Lower leg skin (tissue), 3 donors: ENCODE measurements around the gene PRPF6.

Source experiments
- POLR2A ChIP-seq, 2 donors: fragments of 450-650 bp; IDR thresholded peaks; one replicate each; pipeline ENCODE4 v1.6.1; 2016 to 2017; ENCODE audit warnings: antibody characterized with exemption in 2 of 2, mild to moderate bottlenecking in 1 of 2, moderate library complexity in 1 of 2
- TF ChIP-seq, protein P1 (sequence below), 3 donors: fragments of 450-650 bp; IDR thresholded peaks; one replicate each; pipeline ENCODE4 v1.5.1; 2016; ENCODE audit warnings: antibody characterized with exemption in 3 of 3, mild to moderate bottlenecking in 3 of 3, moderate library complexity in 2 of 3

DNA sequence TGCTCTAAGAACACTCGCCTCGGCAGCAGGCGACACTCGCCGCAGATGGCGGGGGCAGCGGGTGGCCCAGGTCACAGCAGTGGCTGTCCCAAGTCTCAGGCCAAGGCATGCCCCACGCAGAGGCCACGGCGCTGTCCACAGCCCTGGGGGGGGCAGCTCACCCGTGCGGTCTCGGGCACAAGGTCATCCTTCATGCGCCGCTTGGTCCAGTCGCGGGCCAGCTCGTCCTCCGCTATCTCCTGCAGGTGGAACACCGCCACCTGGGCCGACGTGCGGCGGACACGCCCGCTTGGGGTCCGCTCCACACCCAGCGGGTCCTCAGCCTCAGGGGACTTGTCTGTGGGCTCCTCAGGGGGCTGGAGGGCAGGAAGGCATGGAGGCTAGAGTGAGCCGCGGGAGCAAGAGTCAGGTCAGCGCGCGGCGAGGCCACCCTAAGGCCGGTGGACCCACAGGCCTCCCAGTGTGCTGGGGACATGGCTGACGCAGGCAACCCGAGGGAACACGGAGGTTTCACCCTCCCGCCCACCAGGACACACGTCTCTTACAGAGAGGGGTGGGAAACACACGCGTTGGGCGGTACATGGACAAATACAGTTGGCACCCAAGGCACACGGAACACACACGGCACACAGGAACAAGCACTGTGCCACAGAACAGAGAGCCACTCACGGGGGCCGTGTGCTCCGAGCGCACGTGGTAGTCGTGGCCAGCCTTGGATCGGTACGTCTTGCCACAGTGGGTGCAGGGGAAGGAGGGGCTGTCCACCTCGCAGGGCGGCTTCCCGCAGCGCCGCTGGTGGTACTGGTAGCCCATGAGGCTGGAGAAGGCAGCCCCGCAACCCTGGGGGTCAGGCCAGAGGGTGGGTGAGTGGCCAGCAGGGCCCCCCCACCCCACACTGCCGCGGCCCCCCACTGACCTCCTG is 18.2 kb upstream of the PRPF6 start:
- TF ChIP-seq, protein P1, sequence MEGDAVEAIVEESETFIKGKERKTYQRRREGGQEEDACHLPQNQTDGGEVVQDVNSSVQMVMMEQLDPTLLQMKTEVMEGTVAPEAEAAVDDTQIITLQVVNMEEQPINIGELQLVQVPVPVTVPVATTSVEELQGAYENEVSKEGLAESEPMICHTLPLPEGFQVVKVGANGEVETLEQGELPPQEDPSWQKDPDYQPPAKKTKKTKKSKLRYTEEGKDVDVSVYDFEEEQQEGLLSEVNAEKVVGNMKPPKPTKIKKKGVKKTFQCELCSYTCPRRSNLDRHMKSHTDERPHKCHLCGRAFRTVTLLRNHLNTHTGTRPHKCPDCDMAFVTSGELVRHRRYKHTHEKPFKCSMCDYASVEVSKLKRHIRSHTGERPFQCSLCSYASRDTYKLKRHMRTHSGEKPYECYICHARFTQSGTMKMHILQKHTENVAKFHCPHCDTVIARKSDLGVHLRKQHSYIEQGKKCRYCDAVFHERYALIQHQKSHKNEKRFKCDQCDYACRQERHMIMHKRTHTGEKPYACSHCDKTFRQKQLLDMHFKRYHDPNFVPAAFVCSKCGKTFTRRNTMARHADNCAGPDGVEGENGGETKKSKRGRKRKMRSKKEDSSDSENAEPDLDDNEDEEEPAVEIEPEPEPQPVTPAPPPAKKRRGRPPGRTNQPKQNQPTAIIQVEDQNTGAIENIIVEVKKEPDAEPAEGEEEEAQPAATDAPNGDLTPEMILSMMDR (IDR thresholded peaks at IDR 0.05), result no peak
- TF ChIP-seq POLR2A (IDR thresholded peaks at IDR 0.05), result no peak
